Measurements from ENCODE around the gene BLVRB.

The BLVRB gene

GRCh38 chr19:40418040-40418439 is 47.5 kb downstream of the BLVRB start:
- no peak for TF ChIP-seq CTCF (IDR thresholded peaks at IDR 0.05; ENCODE audit: insufficient read depth, low read depth, low read length, missing control alignments)
- H3K4me3 ChIP-seq (ENCODE audit: low read depth, low read length): no peak overlapping the region
- DNase-seq (ENCODE audit: low read depth): no peak

- no peak for DNase-seq (ENCODE audit: low read depth)
- TF ChIP-seq CTCF (IDR thresholded peaks at IDR 0.05; ENCODE audit: insufficient read depth, low read depth, low read length, missing control alignments): no peak
- no peak overlapping the region for H3K4me3 ChIP-seq (ENCODE audit: low read depth, low read length)
Measured at GRCh38 chr19:40417643-40417981, 47.9 kb downstream of the BLVRB start.

DNA sequence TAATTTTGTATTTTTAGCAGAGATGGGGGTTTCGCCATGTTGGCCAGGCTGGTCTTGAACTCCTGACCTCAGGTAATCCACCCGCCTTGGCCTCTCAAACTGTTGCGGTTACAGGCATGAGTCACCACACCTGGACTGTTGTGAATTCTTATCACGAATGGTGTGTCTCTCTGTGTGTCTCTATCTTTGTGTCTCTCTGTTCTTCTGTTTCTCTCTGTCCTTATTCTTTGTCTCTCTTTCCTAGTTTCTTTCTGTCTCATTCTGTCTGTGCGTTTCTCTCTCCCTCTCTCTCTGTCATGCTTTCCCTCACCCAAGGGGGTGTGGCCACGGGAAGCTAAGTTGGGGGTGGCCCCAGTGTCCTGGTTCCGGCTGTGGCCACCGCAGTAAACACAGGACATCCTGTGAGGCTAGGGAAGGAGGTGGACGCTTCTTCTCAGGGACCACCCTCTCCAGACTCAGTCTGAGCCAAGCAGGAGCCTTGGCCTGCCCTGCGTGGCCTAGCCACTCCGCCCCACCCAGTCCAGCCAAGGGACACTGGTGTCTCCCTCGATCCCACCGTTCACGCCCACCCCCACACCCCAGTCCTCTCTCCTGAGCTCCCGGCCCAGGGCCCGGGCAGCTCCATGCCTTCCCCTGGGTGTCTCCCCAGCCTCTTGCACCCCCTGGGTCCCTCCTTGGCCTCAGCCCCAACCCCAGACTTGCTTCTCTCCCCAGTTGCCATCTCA is 48.5 kb downstream of the BLVRB start:
- TF ChIP-seq CTCF (IDR thresholded peaks at IDR 0.05; ENCODE audit: insufficient read depth, low read depth, low read length, missing control alignments): no peak
- DNase-seq (ENCODE audit: low read depth): peak; percentile 90
- no peak overlapping the region; the same call in 1 of the 2 replicates for H3K4me3 ChIP-seq (ENCODE audit: low read depth, low read length)

GRCh38 chr19:40415768-40416167 is 49.8 kb downstream of the BLVRB start:
- TF ChIP-seq CTCF (IDR thresholded peaks at IDR 0.05; ENCODE audit: insufficient read depth, low read depth, low read length, missing control alignments): no peak

GRCh38 chr19:40414542-40415535 is 50.7 kb downstream of the BLVRB start:
- H3K4me3 ChIP-seq (ENCODE audit: low read depth, low read length): no peak overlapping the region
- no peak for TF ChIP-seq CTCF (IDR thresholded peaks at IDR 0.05; ENCODE audit: insufficient read depth, low read depth, low read length, missing control alignments)
- DNase-seq (ENCODE audit: low read depth): no peak

More at GRCh38 chr19:40415768-40416167, 49.8 kb downstream of the BLVRB start:
- DNase-seq (ENCODE audit: low read depth): no peak
- no peak overlapping the region for H3K4me3 ChIP-seq (ENCODE audit: low read depth, low read length)

DNA sequence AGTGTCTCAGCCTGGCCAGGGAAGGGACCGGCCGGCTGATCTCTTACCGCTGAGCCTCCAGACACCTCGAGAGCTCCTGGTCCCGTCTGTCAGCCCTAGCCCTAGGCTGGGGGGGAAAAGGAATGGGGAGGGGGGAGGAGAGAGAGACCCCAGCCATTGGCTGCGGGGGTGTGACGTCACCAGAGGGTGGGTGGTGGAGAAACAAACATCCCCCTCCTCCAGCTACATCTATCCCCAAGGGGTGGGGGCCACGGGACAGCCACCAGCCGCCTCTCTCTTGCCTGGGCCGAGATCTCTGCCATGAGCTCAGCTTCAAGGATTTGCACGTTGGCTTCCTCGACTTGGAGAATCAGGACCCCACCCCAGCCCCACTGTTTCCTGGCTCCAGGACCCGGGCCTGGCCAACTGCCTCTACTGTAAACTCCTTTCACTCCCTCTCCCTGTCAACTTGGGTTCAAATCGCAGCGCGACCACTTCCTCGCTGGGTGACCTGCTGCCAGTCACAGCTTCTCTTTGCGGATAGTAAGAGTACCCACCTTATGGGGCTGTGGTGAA is 52.2 kb downstream of the BLVRB start, which contains the start of gene PRX:
Gene PRX (minus strand): TSS at position 88 of the 555 bp plus-strand sequence. CDS start 5,446 bp downstream, outside the sequence.
- TF ChIP-seq CTCF (IDR thresholded peaks at IDR 0.05; ENCODE audit: insufficient read depth, low read depth, low read length, missing control alignments): no peak
- H3K4me3 ChIP-seq (ENCODE audit: low read depth, low read length): no peak within 1 kb of the TSS
- no peak for DNase-seq (ENCODE audit: low read depth)

All from GM12865 (cell line).